Mucosa of gallbladder (tissue), 1 donor: ENCODE results near the gene FASN. TPM values are rescaled to one million over a fixed set of nuclear protein-coding genes. Genes with fewer than 3 reads are reported as not detected.

Experiments used
- DNase-seq: peaks from one replicate; pipeline ENCODE4 v3.0.0-alpha.2; 2020; ENCODE audit warnings: low spot score
- total RNA-seq: library from RNA; stranded (reverse); gene quantifications from one replicate; pipeline ENCODE4 v1.2.1, GENCODE V29; 2021
- donor health status: DM: no; HTN: no; CAD: no.

FASN gene
- total RNA-seq, 1 donor from 2014 or later, result 181 TPM

- no peak for DNase-seq
Measured at GRCh38 chr17:82076785-82077591, 21.0 kb downstream of the FASN start.

DNA sequence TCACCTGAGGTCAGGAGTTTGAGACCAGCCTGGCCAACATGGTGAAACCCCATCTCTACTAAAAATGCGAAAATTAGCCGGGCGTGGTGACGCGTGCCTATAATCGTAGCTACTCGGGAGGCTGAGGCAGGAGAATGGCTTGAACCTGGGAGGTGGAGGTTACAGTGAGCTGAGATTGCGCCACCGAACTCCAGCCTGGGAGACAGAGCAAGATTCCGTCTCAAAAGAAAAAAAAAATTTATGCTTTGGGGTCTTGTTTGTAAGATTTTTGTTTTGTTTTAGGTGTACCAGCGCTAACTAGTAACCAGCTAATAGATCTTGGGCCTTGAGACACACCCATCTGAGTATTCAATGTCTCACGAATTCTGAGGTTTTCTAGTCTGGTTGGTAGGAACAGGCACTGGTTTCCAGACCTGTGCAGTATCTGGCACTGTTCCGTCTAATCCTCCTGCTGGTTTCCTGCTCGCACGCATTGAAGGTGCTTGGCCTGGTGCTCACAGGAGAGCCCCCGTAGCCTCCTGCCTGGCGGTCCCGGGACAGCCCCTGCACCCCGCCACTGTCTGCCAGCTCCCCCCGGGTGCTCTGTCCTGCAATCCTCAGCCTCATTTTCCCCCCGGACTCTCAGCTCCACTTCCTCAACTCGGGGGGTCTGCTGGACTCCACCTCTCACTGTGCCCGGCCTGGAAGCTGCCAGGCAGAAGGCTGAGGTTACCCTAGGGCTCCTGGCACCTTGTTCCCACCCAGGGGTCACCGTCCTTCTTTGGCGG, 21.8 kb downstream of the FASN start:
- no peak for DNase-seq

DNA sequence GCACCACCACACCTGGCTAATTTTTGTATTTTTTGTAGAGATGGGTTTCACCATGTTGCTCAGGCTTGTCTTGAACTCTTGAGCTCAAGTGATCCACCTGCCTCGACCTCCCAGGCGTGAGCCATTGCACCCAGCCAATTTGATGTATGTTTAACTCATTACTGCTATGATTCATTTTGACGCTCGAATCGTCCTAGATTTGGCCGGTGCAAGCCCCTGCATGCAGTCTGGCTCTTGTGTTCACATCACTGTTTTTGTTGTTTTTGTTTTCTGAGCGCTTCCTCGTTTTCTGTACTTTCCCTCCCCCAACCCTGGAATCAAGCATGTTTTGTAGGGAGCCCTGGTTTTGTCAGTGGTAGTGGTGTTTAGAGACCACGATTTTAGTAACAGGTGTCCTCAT, 24.6 kb downstream of the FASN start:
- no peak for DNase-seq

- no peak for DNase-seq
Measured at GRCh38 chr17:82072827-82073226, 25.2 kb downstream of the FASN start.

DNA sequence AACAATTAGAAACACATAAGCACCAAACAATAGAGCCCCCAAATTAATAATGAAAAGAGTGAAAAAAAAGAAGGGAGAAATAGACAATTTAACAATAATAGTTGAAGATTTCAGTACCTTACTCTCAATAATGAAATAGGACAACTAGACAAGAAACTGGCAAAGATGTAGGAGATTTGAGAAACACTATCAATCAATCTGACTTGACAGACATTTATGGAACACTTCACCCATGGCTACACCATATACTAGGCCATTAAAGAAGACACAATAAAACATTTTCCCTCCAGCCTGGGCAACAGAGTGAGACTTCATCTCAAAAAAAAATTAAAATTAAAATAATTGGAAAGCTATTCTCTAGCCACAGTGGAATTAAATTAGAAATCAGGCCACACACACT, 27.4 kb downstream of the FASN start:
- DNase-seq, result no peak

DNA sequence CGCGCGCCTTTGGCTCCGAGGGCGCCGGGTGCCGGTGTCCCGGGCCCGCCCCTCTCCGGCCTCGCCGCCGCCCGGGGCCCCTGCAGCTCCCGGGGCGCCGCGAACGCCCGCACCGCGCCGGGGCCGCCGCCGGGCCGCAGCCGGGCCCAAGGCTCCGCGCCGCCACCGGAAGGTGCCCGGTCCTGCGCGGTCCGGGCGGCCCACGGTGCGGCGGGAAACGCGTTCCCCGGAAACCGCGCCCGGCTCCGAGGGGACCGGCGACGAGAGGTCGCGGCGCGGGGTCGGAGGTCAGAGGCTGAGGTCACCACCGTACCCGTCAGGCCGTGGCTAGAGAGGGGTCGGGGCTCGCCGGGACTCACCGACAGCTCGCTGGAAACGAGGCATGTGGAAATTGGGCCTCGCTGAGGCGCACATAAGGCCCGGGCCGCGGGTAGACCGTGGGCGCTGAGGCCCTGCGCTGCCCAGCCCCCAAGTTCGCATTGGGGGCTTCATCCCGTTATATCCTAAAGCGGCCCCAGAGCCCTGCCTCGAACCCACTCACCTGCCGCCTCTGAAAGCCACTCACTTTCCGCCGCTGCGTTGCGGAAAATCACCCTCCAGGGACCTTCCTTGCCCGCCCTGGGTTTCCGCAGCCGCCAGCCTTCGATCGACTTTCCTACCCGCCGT, 32.3 kb downstream of the FASN start, which contains the start of gene DUS1L:
DUS1L (minus strand) TSS at position 167 of the 666 bp plus-strand sequence. CDS start 745 bp downstream, outside the sequence.
- peak; percentile 53 for DNase-seq

DNA sequence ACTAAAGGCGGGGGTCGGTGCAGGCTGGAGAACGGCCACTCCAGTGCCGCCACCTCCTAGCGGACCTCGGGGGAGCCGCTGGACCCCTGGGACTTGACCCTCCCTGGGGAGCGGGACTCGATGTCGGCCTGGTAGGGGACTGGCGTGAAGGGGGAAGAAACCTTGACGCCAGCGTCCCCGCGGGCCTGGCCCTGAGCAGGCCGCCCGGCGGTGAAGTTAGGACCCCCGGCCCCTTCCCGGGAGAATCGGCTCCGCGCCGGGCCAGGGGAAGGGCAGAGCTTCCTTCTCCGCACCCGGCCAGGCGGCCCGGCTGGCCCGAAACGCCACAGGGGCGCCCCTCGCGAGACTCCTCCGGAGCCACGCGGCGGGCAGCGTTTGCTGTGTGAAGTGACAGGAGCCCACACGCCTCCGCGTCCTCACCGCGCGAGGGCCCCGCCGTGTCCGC, 32.8 kb downstream of the FASN start:
- DNase-seq, result no peak

DNA sequence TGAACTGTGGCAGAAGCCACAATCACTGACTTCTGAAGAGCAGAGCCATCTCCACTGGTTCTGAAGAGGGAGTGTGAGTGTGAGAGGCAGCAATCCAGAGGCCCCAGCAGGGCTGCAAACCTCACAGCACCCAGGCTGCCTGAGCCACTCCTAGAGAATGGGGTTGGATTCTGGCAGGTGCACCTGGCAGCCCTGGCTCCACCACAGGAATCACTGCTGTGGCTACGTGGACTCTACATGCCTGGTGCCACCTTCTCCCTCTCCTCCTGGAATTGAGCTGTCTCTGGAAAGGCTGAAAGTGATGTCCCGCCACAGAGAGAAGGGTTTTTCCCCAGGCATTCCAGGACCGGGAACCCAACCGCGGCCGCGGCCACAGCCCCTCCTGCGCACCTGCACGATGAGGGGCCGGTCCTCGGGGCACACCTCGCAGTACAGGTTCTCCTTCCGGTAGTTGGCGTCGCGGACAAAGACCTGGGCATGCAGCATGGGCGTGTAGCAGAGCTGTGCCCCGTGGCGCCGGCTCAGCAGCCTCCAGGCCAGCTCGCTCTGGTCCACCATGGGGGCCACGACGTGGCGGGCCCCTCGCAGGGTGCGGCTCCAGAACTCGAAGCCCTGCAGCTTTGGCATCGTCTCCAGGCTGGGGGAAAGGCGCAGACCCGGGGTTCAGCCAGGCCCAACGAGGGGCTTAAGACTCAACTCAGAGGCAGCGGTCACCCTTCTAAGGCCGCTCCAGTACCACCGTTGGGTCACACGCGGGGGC, 33.4 kb downstream of the FASN start:
- DNase-seq, result no peak

DNA sequence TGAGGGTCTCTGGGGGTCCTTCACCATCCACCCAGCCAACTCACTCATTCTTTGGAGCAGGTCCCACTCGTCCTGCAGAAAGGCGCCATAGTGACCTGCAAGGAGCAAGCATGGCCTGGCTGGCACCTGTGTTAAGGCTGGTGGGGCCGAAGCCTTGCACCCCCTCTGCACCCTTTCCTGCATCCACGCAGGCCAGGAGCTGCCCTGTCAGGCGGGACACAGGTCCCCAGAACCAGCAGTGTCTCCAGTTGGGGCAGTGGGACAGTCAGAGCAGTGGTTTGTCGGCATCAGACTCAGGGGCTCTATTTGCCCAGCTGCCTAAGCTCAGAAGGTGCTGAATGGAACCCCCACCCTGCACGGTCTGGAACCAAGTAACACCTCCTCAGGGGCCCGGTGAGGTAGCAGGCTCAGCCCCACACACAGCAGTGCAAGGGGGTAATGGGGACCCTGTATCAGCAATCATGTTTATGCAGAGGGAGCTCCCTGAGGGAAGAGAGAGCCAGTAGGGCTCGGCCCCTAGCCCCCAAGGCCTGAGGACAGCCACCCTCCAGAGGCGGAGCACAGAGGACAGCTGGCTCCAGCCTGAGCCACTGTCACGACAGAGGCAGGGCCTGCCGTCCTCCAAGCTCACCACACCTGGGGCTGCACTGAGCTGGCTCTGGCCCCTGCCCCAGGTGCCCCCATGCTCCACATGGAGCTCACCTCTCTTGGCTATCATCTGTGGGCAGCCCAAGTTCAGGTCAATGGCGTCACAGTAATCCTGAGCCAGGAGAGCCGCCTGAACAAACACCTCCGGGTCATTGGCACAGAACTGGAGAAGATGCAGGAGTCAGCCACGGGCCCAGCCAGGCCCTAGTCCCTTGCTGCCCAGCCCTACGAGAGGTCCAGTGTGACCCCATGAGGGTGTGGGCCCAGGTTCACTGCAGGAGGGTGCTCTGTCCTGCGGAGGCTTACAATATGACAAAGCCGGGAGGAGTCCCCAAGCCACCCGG, 34.3 kb downstream of the FASN start:
- no peak for DNase-seq

GRCh38 chr17:82062984-82063368, 35.1 kb downstream of the FASN start:
- no peak for DNase-seq

GRCh38 chr17:82062076-82062983, 35.7 kb downstream of the FASN start:
- no peak for DNase-seq

GRCh38 chr17:82061047-82061925, 36.8 kb downstream of the FASN start:
- no peak for DNase-seq

DNA sequence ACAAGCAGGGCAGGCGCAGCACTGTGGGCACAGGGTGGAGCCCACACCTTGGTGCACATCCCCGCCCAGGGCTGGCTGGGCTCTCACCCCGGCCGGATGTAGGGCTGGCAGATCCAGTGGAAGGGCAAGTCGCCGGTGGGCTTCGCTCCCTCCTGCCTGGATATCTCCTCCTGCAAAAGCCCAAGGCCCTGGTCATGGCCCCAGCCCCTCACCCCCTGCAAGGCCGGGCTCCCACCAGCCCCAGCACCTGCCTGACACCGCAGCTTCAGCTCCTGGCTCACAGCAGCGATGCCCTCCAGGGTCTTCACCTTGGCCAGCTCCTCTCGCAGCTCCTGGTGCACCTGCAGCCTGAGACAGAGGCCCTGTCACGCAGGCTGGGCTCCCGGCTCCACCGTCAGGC, 37.4 kb downstream of the FASN start:
- no peak for DNase-seq

GRCh38 chr17:82060001-82060380, 38.0 kb downstream of the FASN start:
- no peak for DNase-seq

- DNase-seq, result no peak
Measured at GRCh38 chr17:82059272-82060000, 38.6 kb downstream of the FASN start.

- no peak for DNase-seq
Measured at GRCh38 chr17:82058855-82059249, 39.2 kb downstream of the FASN start.

GRCh38 chr17:82058230-82058854, 39.7 kb downstream of the FASN start:
- no peak for DNase-seq
